ENCODE results near the gene CTSD. TPM values are rescaled to one million over a fixed set of nuclear protein-coding genes. Genes with fewer than 3 reads are reported as not detected.

Gene CTSD
- total and polyA plus RNA-seq, 7 experiments from 2014 or later: 103 to 378 (median 186) TPM

- intact Hi-C loops (cut with micrococcal nuclease): no loop called here
- H3K4me3 Mint-ChIP-seq: peak overlapping the region in 3 of 10 donors; percentile 26 to 45 (median 32)
These were observed 10.3 kb downstream of the CTSD start for GRCh38 chr11:1753229-1753928.

GRCh38 chr11:1752907-1753228 is 10.9 kb downstream of the CTSD start:
- ChIA-PET POLR2A (interaction anchor here (0.7 to 1.2 kb wide), 2 partner anchors 11 to 98 kb away, joined by 3 read pairs; partner anchors contain the start of gene CTSD), CTCF (interaction anchor here (0.7 kb wide), 1 partner anchor 9 kb away, joined by 3 read pairs; no protein-coding TSS in a partner anchor)
- intact Hi-C loops (cut with micrococcal nuclease): no loop called here
- Histone ChIP-seq H3K27ac (ENCODE audit: low read depth, low read length) (no peak overlapping the region), H3K4me3 (ENCODE audit: low read length) (no peak overlapping the region), H3K36me3 (ENCODE audit: control insufficient read depth in 2 of 3, insufficient read depth in 3 of 3, low read length in 3 of 3) (peaks cover 0 to 39% (median 0%) of the 10 kb centered on the region in 3 experiments), H3K9me3 (ENCODE audit: control insufficient read depth in 2 of 3, low read length in 3 of 3) (no peaks in the 10 kb centered on the region), H3K27me3 (ENCODE audit: control insufficient read depth in 2 of 2, insufficient read depth in 2 of 2, low read length in 2 of 2) (no peaks in the 10 kb centered on the region), H3K4me1 (ENCODE audit: control insufficient read depth in 2 of 2, insufficient read depth in 2 of 2, low read length in 2 of 2) (peaks cover 18 to 55% of the 10 kb centered on the region in 2 donors)
- peaks cover 36 to 62% (median 47%) of the 10 kb centered on the region in 7 donors for H3K4me1 Mint-ChIP-seq
- peak overlapping the region in 3 of 10 donors; percentile 26 to 45 (median 32) for H3K4me3 Mint-ChIP-seq
- DNase-seq (no peak), ATAC-seq (no peak)
- no peaks in the 10 kb centered on the region for H3K9me3 Mint-ChIP-seq
- H3K27me3 Mint-ChIP-seq: peaks cover 13 to 16% (median 13%) of the 10 kb centered on the region in 5 donors
- peak overlapping the region in 3 of 9 donors; percentile 25 to 42 (median 42) for H3K27ac Mint-ChIP-seq
- peaks cover 0 to 19% (median 6%) of the 10 kb centered on the region in 5 donors for H3K36me3 Mint-ChIP-seq

More at GRCh38 chr11:1753229-1753928, 10.3 kb downstream of the CTSD start:
- peaks cover 37 to 63% (median 51%) of the 10 kb centered on the region in 7 donors for H3K4me1 Mint-ChIP-seq
- H3K9me3 Mint-ChIP-seq: no peaks in the 10 kb centered on the region
- peaks cover 13 to 16% (median 13%) of the 10 kb centered on the region in 5 donors for H3K27me3 Mint-ChIP-seq
- no peaks in the 10 kb centered on the region for H3K9me3 ChIP-seq (ENCODE audit: control insufficient read depth in 2 of 3, low read length in 3 of 3)
- H3K36me3 ChIP-seq (ENCODE audit: control insufficient read depth in 2 of 3, insufficient read depth in 3 of 3, low read length in 3 of 3): peaks cover 0 to 39% (median 0%) of the 10 kb centered on the region in 3 experiments
- no peak for ATAC-seq
- H3K4me1 ChIP-seq (ENCODE audit: control insufficient read depth in 2 of 2, insufficient read depth in 2 of 2, low read length in 2 of 2): peaks cover 23 to 60% of the 10 kb centered on the region in 2 donors
- ChIA-PET POLR2A (interaction anchor here (0.7 to 1.2 kb wide), 2 partner anchors 10 to 98 kb away, joined by 3 read pairs; partner anchors contain the start of gene CTSD), CTCF (interaction anchor here (0.7 kb wide), 1 partner anchor 9 kb away, joined by 3 read pairs; no protein-coding TSS in a partner anchor)
- no peak for DNase-seq
- peaks cover 0 to 19% (median 6%) of the 10 kb centered on the region in 5 donors for H3K36me3 Mint-ChIP-seq
- no peak overlapping the region for H3K27ac ChIP-seq (ENCODE audit: low read depth, low read length)
- no peak overlapping the region for H3K4me3 ChIP-seq (ENCODE audit: low read length)
- H3K27me3 ChIP-seq (ENCODE audit: control insufficient read depth in 2 of 2, insufficient read depth in 2 of 2, low read length in 2 of 2): no peaks in the 10 kb centered on the region
- H3K27ac Mint-ChIP-seq: peak overlapping the region in 3 of 9 donors; percentile 25 to 42 (median 42)

- Mint-ChIP-seq H3K27me3 (peaks cover 13 to 19% (median 13%) of the 10 kb centered on the region in 5 donors), H3K4me1 (peaks cover 30 to 56% (median 41%) of the 10 kb centered on the region in 7 donors), H3K36me3 (peaks cover 0 to 17% (median 6%) of the 10 kb centered on the region in 5 donors), H3K4me3 (peak overlapping the region in 1 of 10 donors; percentile 18), H3K9me3 (no peaks in the 10 kb centered on the region), H3K27ac (no peak overlapping the region)
- POLR2A ChIA-PET: interaction anchor here (0.7 to 1.2 kb wide), 2 partner anchors 11 to 99 kb away, joined by 3 read pairs; partner anchors contain the start of gene CTSD
- H3K27ac ChIP-seq (ENCODE audit: low read depth, low read length): no peak overlapping the region
- ATAC-seq: no peak
- no peaks in the 10 kb centered on the region for H3K9me3 ChIP-seq (ENCODE audit: control insufficient read depth in 2 of 3, low read length in 3 of 3)
- no peak overlapping the region for H3K4me3 ChIP-seq (ENCODE audit: low read length)
- CTCF ChIA-PET: interaction anchor here (0.6 kb wide), 1 partner anchor 58 kb away, joined by 3 read pairs; no protein-coding TSS in a partner anchor
- peaks cover 11 to 49% of the 10 kb centered on the region in 2 donors for H3K4me1 ChIP-seq (ENCODE audit: control insufficient read depth in 2 of 2, insufficient read depth in 2 of 2, low read length in 2 of 2)
- H3K36me3 ChIP-seq (ENCODE audit: control insufficient read depth in 2 of 3, insufficient read depth in 3 of 3, low read length in 3 of 3): peaks cover 0 to 38% (median 0%) of the 10 kb centered on the region in 3 experiments
- intact Hi-C loops (cut with micrococcal nuclease): no loop called here
- no peak for DNase-seq
- H3K27me3 ChIP-seq (ENCODE audit: control insufficient read depth in 2 of 2, insufficient read depth in 2 of 2, low read length in 2 of 2): no peaks in the 10 kb centered on the region
These were observed 11.5 kb downstream of the CTSD start for GRCh38 chr11:1751999-1752906.

- Mint-ChIP-seq H3K36me3 (peaks cover 0 to 15% (median 6%) of the 10 kb centered on the region in 5 donors), H3K4me1 (peaks cover 25 to 49% (median 34%) of the 10 kb centered on the region in 7 donors), H3K9me3 (no peaks in the 10 kb centered on the region), H3K27ac (no peak overlapping the region), H3K4me3 (no peak overlapping the region), H3K27me3 (peaks cover 13 to 19% (median 13%) of the 10 kb centered on the region in 5 donors)
- Histone ChIP-seq H3K4me1 (ENCODE audit: control insufficient read depth in 2 of 2, insufficient read depth in 2 of 2, low read length in 2 of 2) (peaks cover 5 to 42% of the 10 kb centered on the region in 2 donors), H3K27ac (ENCODE audit: low read depth, low read length) (no peak overlapping the region), H3K36me3 (ENCODE audit: control insufficient read depth in 2 of 3, insufficient read depth in 3 of 3, low read length in 3 of 3) (peaks cover 0 to 32% (median 0%) of the 10 kb centered on the region in 3 experiments), H3K27me3 (ENCODE audit: control insufficient read depth in 2 of 2, insufficient read depth in 2 of 2, low read length in 2 of 2) (no peaks in the 10 kb centered on the region), H3K9me3 (ENCODE audit: control insufficient read depth in 2 of 3, low read length in 3 of 3) (no peaks in the 10 kb centered on the region), H3K4me3 (ENCODE audit: low read length) (no peak overlapping the region)
- DNase-seq (no peak), ATAC-seq (no peak)
- POLR2A ChIA-PET: interaction anchor here (0.7 kb wide), 1 partner anchor 102 kb away, joined by 4 read pairs; no protein-coding TSS in a partner anchor
- CTCF ChIA-PET: interaction anchor here (0.6 kb wide), 1 partner anchor 57 kb away, joined by 3 read pairs; no protein-coding TSS in a partner anchor
- intact Hi-C loops (cut with micrococcal nuclease): no loop called here
These were observed 12.2 kb downstream of the CTSD start for GRCh38 chr11:1751531-1751921.

- Mint-ChIP-seq H3K4me1 (peaks cover 21 to 43% (median 32%) of the 10 kb centered on the region in 7 donors), H3K27ac (no peak overlapping the region), H3K36me3 (peaks cover 0 to 16% (median 6%) of the 10 kb centered on the region in 5 donors), H3K9me3 (peaks cover 0 to 3% (median 0%) of the 10 kb centered on the region in 11 donors), H3K27me3 (peaks cover 13 to 19% (median 13%) of the 10 kb centered on the region in 5 donors), H3K4me3 (peak overlapping the region in 1 of 10 donors; percentile 59)
- Histone ChIP-seq H3K27ac (ENCODE audit: low read depth, low read length) (no peak overlapping the region), H3K4me1 (ENCODE audit: control insufficient read depth in 2 of 2, insufficient read depth in 2 of 2, low read length in 2 of 2) (peaks cover 0 to 37% of the 10 kb centered on the region in 2 donors), H3K36me3 (ENCODE audit: control insufficient read depth in 2 of 3, insufficient read depth in 3 of 3, low read length in 3 of 3) (peaks cover 0 to 30% (median 0%) of the 10 kb centered on the region in 3 experiments), H3K27me3 (ENCODE audit: control insufficient read depth in 2 of 2, insufficient read depth in 2 of 2, low read length in 2 of 2) (no peaks in the 10 kb centered on the region), H3K4me3 (ENCODE audit: low read length) (no peak overlapping the region), H3K9me3 (ENCODE audit: control insufficient read depth in 2 of 3, low read length in 3 of 3) (no peaks in the 10 kb centered on the region)
- CTCF ChIA-PET: interaction anchor here (0.6 kb wide), 1 partner anchor 57 kb away, joined by 3 read pairs; no protein-coding TSS in a partner anchor
- ATAC-seq: no peak
- POLR2A ChIA-PET: interaction anchor here (0.7 kb wide), 1 partner anchor 101 kb away, joined by 4 read pairs; no protein-coding TSS in a partner anchor
- intact Hi-C loops (cut with micrococcal nuclease): no loop called here
- no peak for DNase-seq
These were observed 12.7 kb downstream of the CTSD start for GRCh38 chr11:1750840-1751530.
